H1 (cell line): Measurements from ENCODE around the gene PRR14L. TPM values are rescaled to one million over a fixed set of nuclear protein-coding genes. Genes with fewer than 3 reads are reported as not detected.

Experiments used
- CTCF ChIA-PET: fragments of 300-600 bp; sonication (Branson Sonifier 250); formaldehyde crosslinking; loops from one replicate; lab custom pipeline; 2021; ENCODE audit not compliant: partially characterized antibody; lab: Charles Lee
- POLR2A ChIA-PET: fragments of 300-600 bp; sonication (Branson Sonifier 250); formaldehyde crosslinking; loops from one replicate; lab custom pipeline; 2021; ENCODE audit warnings: inconsistent platforms; ENCODE audit not compliant: partially characterized antibody; lab: Charles Lee
- DNase-seq, 2 experiments: peaks; one replicate each; pipeline versions ENCODE4 v3.0.0 to v3.0.0-alpha.2; 2010 to 2022; ENCODE audit warnings: low spot score in 2 of 2, low read depth in 1 of 2, mixed read lengths in 1 of 2
- FAIRE-seq: peaks from 2 replicates; lab custom pipeline; 2011; peaks lifted over from hg19 to GRCh38; lab: Jason Lieb, UNC
- H2AFZ ChIP-seq: 2 replicates; pipeline ENCODE4 v1.8.1; 2012; ENCODE audit warnings: low read length, inconsistent platforms
- H2AK5ac ChIP-seq: 2 replicates; pipeline ENCODE4 v1.6.1; 2013; ENCODE audit warnings: low read depth, low read length
- H2BK120ac ChIP-seq: replicated peaks from 2 replicates; pipeline ENCODE3; 2013; ENCODE audit warnings: low read depth, low read length, inconsistent platforms
- H2BK12ac ChIP-seq: 2 replicates; pipeline ENCODE4 v1.6.1; 2013; ENCODE audit warnings: low read depth, low read length
- H2BK15ac ChIP-seq: 2 replicates; pipeline ENCODE4 v1.6.1; 2013; ENCODE audit warnings: low read length
- H2BK20ac ChIP-seq: 2 replicates; pipeline ENCODE4 v1.6.1; 2013; ENCODE audit warnings: low read length
- H2BK5ac ChIP-seq: 2 replicates; pipeline ENCODE4 v1.6.1; 2013; ENCODE audit warnings: low read depth, low read length
- H3K14ac ChIP-seq: 2 replicates; pipeline ENCODE4 v1.6.1; 2013; ENCODE audit warnings: inconsistent platforms; ENCODE audit not compliant: insufficient read length
- H3K18ac ChIP-seq: 2 replicates; pipeline ENCODE4 v1.6.1; 2013; ENCODE audit warnings: low read length; ENCODE audit errors: extremely low read depth
- H3K23ac ChIP-seq: 2 replicates; pipeline ENCODE4 v1.6.1; 2013; ENCODE audit warnings: inconsistent platforms; ENCODE audit not compliant: insufficient read length
- H3K23me2 ChIP-seq: 2 replicates; pipeline ENCODE4 v1.6.1; 2013; ENCODE audit warnings: low read depth, low read length
- H3K27ac ChIP-seq: 2 replicates; pipeline ENCODE4 v1.6.1; 2011; ENCODE audit warnings: low read depth, low read length, inconsistent platforms
- H3K27me3 ChIP-seq, 4 experiments: replicated peaks in 1 of 4; 1 replicate in 1 of 4; 2 replicates in 3 of 4; pipeline versions ENCODE4 v1.6.1 to v1.8.1; 2011 to 2013; ENCODE audit warnings: low read length in 3 of 4, mild to moderate bottlenecking in 3 of 4, inconsistent platforms in 2 of 4, mixed read lengths in 2 of 4, moderate library complexity in 1 of 4; ENCODE audit not compliant: control insufficient read depth in 3 of 4, insufficient read depth in 3 of 4; ENCODE audit errors: extremely low read depth in 1 of 4
- H3K36me3 ChIP-seq, 4 experiments: 2 replicates each; pipeline versions ENCODE4 v1.6.1 to v1.8.1; 2011 to 2013; ENCODE audit warnings: mild to moderate bottlenecking in 4 of 4, low read length in 3 of 4, moderate library complexity in 2 of 4, control low read depth in 1 of 4, inconsistent platforms in 1 of 4; ENCODE audit not compliant: insufficient read depth in 4 of 4, control insufficient read depth in 2 of 4
- H3K4ac ChIP-seq: replicated peaks from 2 replicates; pipeline ENCODE3; 2013; ENCODE audit warnings: low read length, low read depth, mixed read lengths, inconsistent platforms; ENCODE audit not compliant: insufficient read length
- H3K4me1 ChIP-seq, 4 experiments: replicated peaks in 1 of 4; 1 replicate in 1 of 4; 2 replicates in 3 of 4; pipeline versions ENCODE4 v1.6.1 to v1.8.1; 2011 to 2013; ENCODE audit warnings: low read length in 3 of 4, inconsistent platforms in 2 of 4, mixed read lengths in 1 of 4; ENCODE audit not compliant: insufficient read depth in 4 of 4, control insufficient read depth in 3 of 4
- H3K4me2 ChIP-seq, 2 experiments: 2 replicates each; pipeline versions ENCODE4 v1.6.1 to v1.8.1; 2011 to 2013; ENCODE audit warnings: low read depth in 2 of 2, low read length in 2 of 2, control low read depth in 1 of 2, inconsistent platforms in 1 of 2, mild to moderate bottlenecking in 1 of 2; ENCODE audit not compliant: insufficient read depth in 1 of 2
- H3K4me3 ChIP-seq, 4 experiments: fragments of 200-600, 300-600 bp in 1 of 4; sonication (generic), shearing (Covaris generic), sonication (Bioruptor Twin) in 1 of 4; 2 replicates each; pipeline versions ENCODE4 v1.5.1 to v1.8.1; 2011 to 2016; ENCODE audit warnings: low read length in 4 of 4, low read depth in 3 of 4, control low read depth in 2 of 4, inconsistent platforms in 2 of 4, mild to moderate bottlenecking in 2 of 4, mixed read lengths in 1 of 4, moderate library complexity in 1 of 4; ENCODE audit not compliant: insufficient read depth in 2 of 4; ENCODE audit errors: extremely low read depth in 1 of 4
- H3K56ac ChIP-seq: replicated peaks from 2 replicates; pipeline ENCODE3; 2013; ENCODE audit warnings: low read depth, mild to moderate bottlenecking, mixed read lengths, low read length, inconsistent platforms; ENCODE audit not compliant: insufficient read length
- H3K79me1 ChIP-seq: 2 replicates; pipeline ENCODE4 v1.6.1; 2013; ENCODE audit warnings: low read depth, low read length, control low read depth
- H3K79me2 ChIP-seq, 2 experiments: 2 replicates each; pipeline versions ENCODE4 v1.6.1 to v1.8.1; 2012 to 2013; ENCODE audit warnings: low read length in 2 of 2, mild to moderate bottlenecking in 2 of 2, inconsistent platforms in 1 of 2; ENCODE audit not compliant: insufficient read depth in 2 of 2, control insufficient read depth in 1 of 2
- H3K9ac ChIP-seq, 4 experiments: replicated peaks in 1 of 4; 1 replicate in 1 of 4; 2 replicates in 3 of 4; pipeline versions ENCODE4 v1.6.1 to v1.8.1; 2011 to 2013; ENCODE audit warnings: low read depth in 3 of 4, low read length in 3 of 4, control low read depth in 2 of 4, mild to moderate bottlenecking in 2 of 4, moderate library complexity in 2 of 4, inconsistent platforms in 1 of 4; ENCODE audit errors: extremely low read depth in 1 of 4
- H3K9me3 ChIP-seq, 2 experiments: 2 replicates each; pipeline versions ENCODE4 v1.6.1 to v1.8.1; 2012 to 2013; ENCODE audit warnings: mild to moderate bottlenecking in 2 of 2, moderate library complexity in 2 of 2, control low read depth in 1 of 2, inconsistent platforms in 1 of 2, low read depth in 1 of 2, low read length in 1 of 2, mixed read lengths in 1 of 2; ENCODE audit not compliant: insufficient read depth in 2 of 2
- H4K20me1 ChIP-seq, 2 experiments: replicated peaks in 1 of 2; 2 replicates each; pipeline versions ENCODE3 to v1.8.1; 2011 to 2013; ENCODE audit warnings: inconsistent platforms in 2 of 2, low read length in 2 of 2, mild to moderate bottlenecking in 1 of 2; ENCODE audit not compliant: insufficient read depth in 2 of 2, control insufficient read depth in 1 of 2
- H4K5ac ChIP-seq: 2 replicates; pipeline ENCODE4 v1.6.1; 2013; ENCODE audit warnings: low read length, low read depth, mixed read lengths, inconsistent platforms; ENCODE audit not compliant: insufficient read length
- H4K8ac ChIP-seq: 2 replicates; pipeline ENCODE4 v1.8.0; 2013; ENCODE audit warnings: mild to moderate bottlenecking, moderate library complexity, low read length, inconsistent platforms; ENCODE audit not compliant: insufficient read depth; ENCODE audit errors: extremely low read depth
- H4K91ac ChIP-seq: replicated peaks from 2 replicates; pipeline ENCODE3; 2013; ENCODE audit warnings: low read length, mixed read lengths, inconsistent platforms; ENCODE audit not compliant: insufficient read length
- ATF3 ChIP-seq: IDR thresholded peaks from 2 replicates; pipeline ENCODE4 v1.6.1; 2011; ENCODE audit warnings: low read depth, mild to moderate bottlenecking, low read length; ENCODE audit not compliant: insufficient read depth
- BRCA1 ChIP-seq: IDR thresholded peaks from 2 replicates; pipeline ENCODE4 v1.6.1; 2012; ENCODE audit warnings: low read depth, low read length, improper control_type of control experiment
- E2F6 ChIP-seq: IDR thresholded peaks from 2 replicates; pipeline ENCODE4 v1.6.1; 2012; ENCODE audit warnings: inconsistent platforms
- JUND ChIP-seq: IDR thresholded peaks from 2 replicates; pipeline ENCODE4 v1.6.1; 2011; ENCODE audit warnings: mild to moderate bottlenecking, improper control_type of control experiment, low read length
- NRF1 ChIP-seq: IDR thresholded peaks from 2 replicates; pipeline ENCODE4 v1.6.1; 2011; ENCODE audit warnings: mild to moderate bottlenecking, low read depth, low read length, improper control_type of control experiment
- RNF2 ChIP-seq: fragments of 200-900, 300-1000 bp; sonication (generic); IDR thresholded peaks from 2 replicates; pipeline ENCODE4 v1.7.1; 2016; ENCODE audit warnings: borderline replicate concordance, low read depth, mild to moderate bottlenecking, antibody characterized with exemption, low read length; ENCODE audit not compliant: poor library complexity, severe bottlenecking; ENCODE audit errors: missing control alignments
- RXRA ChIP-seq: IDR thresholded peaks from 2 replicates; pipeline ENCODE4 v1.6.1; 2011; ENCODE audit warnings: low read depth, mild to moderate bottlenecking, low read length, moderate library complexity; ENCODE audit not compliant: insufficient read depth
- SIX5 ChIP-seq: IDR thresholded peaks from 2 replicates; pipeline ENCODE4 v1.6.1; 2011; ENCODE audit warnings: mild to moderate bottlenecking, low read depth, low read length
- SP2 ChIP-seq: IDR thresholded peaks from 2 replicates; pipeline ENCODE4 v1.6.1; 2012; ENCODE audit warnings: mild to moderate bottlenecking, low read length, inconsistent platforms
- SRF ChIP-seq: IDR thresholded peaks from 2 replicates; pipeline ENCODE4 v1.6.1; 2011; ENCODE audit warnings: mild to moderate bottlenecking, low read depth, low read length, moderate library complexity
- SUZ12 ChIP-seq: fragments of 200-600 bp; sonication (generic); IDR thresholded peaks from 2 replicates; pipeline ENCODE4 v1.6.1; 2012; ENCODE audit warnings: mild to moderate bottlenecking, inconsistent platforms, low read length, moderate library complexity, mixed read lengths
- TAF1 ChIP-seq: IDR thresholded peaks from 2 replicates; pipeline ENCODE4 v1.6.1; 2011; ENCODE audit warnings: mild to moderate bottlenecking, low read depth, low read length
- TAF7 ChIP-seq: optimal IDR thresholded peaks from 2 replicates; pipeline ENCODE3; 2011; ENCODE audit warnings: low read depth, mild to moderate bottlenecking, inconsistent platforms, low read length, moderate library complexity, borderline replicate concordance
- WGBS, 2 experiments: shearing (Covaris generic) in 1 of 2; methylation state at CpG; one replicate each; pipeline versions ENCODE4 v1.1.6 to v1.1.7; 2013 to 2015; ENCODE audit warnings: low lambda C conversion rate in 2 of 2, mixed read lengths in 2 of 2, inconsistent platforms in 1 of 2, low coverage in 1 of 2, missing lambda C conversion rate in 1 of 2; ENCODE audit not compliant: insufficient replicate concordance in 2 of 2, insufficient coverage in 1 of 2, insufficient read length in 1 of 2; ENCODE audit errors: extremely low coverage in 1 of 2, missing lambda C conversion rate in 1 of 2; 5-methylcytosine and 5-hydroxymethylcytosine counted together
- polyA plus RNA-seq, 7 experiments: library from polyadenylated mRNA; depleted of rRNA in 3 of 7; stranded (reverse) in 5 of 7; unstranded in 2 of 7; fragments of >200 nt in 5 of 7; fragments of 200-250 nt in 2 of 7; gene quantifications; 1 replicate in 5 of 7; 2 replicates in 1 of 7; 4 replicates in 1 of 7; pipeline versions ENCODE4 v1.2.1 to v1.2.3, GENCODE V29; 2011 to 2013; ENCODE audit warnings: missing spikeins in 2 of 7, mixed read lengths in 2 of 7
- total RNA-seq: library from RNA; stranded (reverse); fragmentation: NEBNext Ultra II Directional; extraction: Animal tissue kit (Norgen Biotek cat#: 25700); gene quantifications from 2 replicates; pipeline ENCODE4 v1.2.1, GENCODE V29; 2021

PRR14L gene
- total and polyA plus RNA-seq, 2 of the 8 experiments (the other 6 are each of a cell fraction or from before 2014, with no cell fraction given) = 26.5 to 98.6 TPM

GRCh38 chr22:31789803-31790202 is 39.9 kb upstream of the PRR14L start:
- no peak overlapping the region for H2AK5ac ChIP-seq
- CTCF ChIA-PET = interaction anchor here (0.6 to 1.5 kb wide), 3 partner anchors 33 to 383 kb away, joined by 3 read pairs; no protein-coding TSS in a partner anchor
- no peaks in the 10 kb centered on the region for H3K79me1 ChIP-seq
- H3K4me1 ChIP-seq = no peaks in the 10 kb centered on the region
- no peak overlapping the region for H2AFZ ChIP-seq
- POLR2A ChIA-PET = interaction anchor here (1.4 kb wide), 1 partner anchor 8 kb away, joined by 6 read pairs; no protein-coding TSS in a partner anchor
- no peak overlapping the region for H2BK15ac ChIP-seq
- H3K4me3 ChIP-seq = no peak overlapping the region
- H3K4ac ChIP-seq = no peak overlapping the region
- WGBS, 2 experiments = 92% methylated on average over 3 of the region's 3 CpGs; no CpG with 5 or more reads in 1 of the 2 experiments
- H3K23me2 ChIP-seq = no peaks in the 10 kb centered on the region
- DNase-seq (no peak), FAIRE-seq (no peak)
- H4K8ac ChIP-seq = no peak overlapping the region
- no peak overlapping the region for H3K56ac ChIP-seq
- no peak overlapping the region for H2BK120ac ChIP-seq
- H4K5ac ChIP-seq = no peak overlapping the region
- H3K23ac ChIP-seq = no peak overlapping the region
- H3K4me2 ChIP-seq = no peak overlapping the region
- H3K14ac ChIP-seq = no peak overlapping the region
- no peaks in the 10 kb centered on the region for H3K9me3 ChIP-seq
- peaks cover 0 to 1% of the 10 kb centered on the region in 2 experiments for H4K20me1 ChIP-seq
- no peak overlapping the region for H3K9ac ChIP-seq
- H2BK20ac ChIP-seq = no peak overlapping the region
- no peak overlapping the region for H3K27ac ChIP-seq
- no peaks in the 10 kb centered on the region for H3K27me3 ChIP-seq
- peaks cover 0 to 11% (median 3%) of the 10 kb centered on the region in 4 experiments; a peak in 2 of 8 replicates for H3K36me3 ChIP-seq
- no peak overlapping the region for H2BK5ac ChIP-seq
- H4K91ac ChIP-seq = no peak overlapping the region
- H2BK12ac ChIP-seq = no peak overlapping the region
- no peak overlapping the region for H3K18ac ChIP-seq
- no peaks in the 10 kb centered on the region for H3K79me2 ChIP-seq
- TF ChIP-seq SP2 = no peak
- TF ChIP-seq SRF = no peak
- TF ChIP-seq RXRA = no peak
- TF ChIP-seq RNF2 = no peak
- no peak for TF ChIP-seq JUND
- TF ChIP-seq ATF3 = no peak
- no peak for TF ChIP-seq TAF1
- no peak for TF ChIP-seq SIX5
- TF ChIP-seq NRF1 = no peak
- no peak for TF ChIP-seq E2F6
- no peak for TF ChIP-seq BRCA1
- no peak for TF ChIP-seq TAF7
- no peak for TF ChIP-seq SUZ12
